Measurements from ENCODE around the gene CHPF.

DNA sequence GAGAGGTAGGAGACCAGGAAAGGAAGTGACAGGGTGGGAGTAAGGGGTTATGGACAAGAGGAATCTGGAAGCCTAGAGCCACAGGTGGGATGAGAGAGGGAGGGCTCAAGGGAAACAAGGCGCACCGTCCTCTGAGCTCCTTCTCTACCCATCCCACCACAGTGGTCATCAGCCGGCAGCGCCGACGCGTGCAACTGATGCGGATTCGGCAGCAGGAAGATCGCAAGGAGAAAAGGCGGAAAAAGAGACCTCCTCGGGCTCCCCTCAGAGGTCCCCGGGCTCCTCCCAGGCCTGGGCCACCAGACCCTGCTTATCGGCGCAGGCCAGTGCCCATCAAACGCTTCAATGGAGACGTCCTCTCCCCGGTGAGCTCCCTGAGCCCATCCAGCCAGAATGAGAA lies 5.4 kb upstream of the CHPF start:
- TF ChIP-seq, protein P1, sequence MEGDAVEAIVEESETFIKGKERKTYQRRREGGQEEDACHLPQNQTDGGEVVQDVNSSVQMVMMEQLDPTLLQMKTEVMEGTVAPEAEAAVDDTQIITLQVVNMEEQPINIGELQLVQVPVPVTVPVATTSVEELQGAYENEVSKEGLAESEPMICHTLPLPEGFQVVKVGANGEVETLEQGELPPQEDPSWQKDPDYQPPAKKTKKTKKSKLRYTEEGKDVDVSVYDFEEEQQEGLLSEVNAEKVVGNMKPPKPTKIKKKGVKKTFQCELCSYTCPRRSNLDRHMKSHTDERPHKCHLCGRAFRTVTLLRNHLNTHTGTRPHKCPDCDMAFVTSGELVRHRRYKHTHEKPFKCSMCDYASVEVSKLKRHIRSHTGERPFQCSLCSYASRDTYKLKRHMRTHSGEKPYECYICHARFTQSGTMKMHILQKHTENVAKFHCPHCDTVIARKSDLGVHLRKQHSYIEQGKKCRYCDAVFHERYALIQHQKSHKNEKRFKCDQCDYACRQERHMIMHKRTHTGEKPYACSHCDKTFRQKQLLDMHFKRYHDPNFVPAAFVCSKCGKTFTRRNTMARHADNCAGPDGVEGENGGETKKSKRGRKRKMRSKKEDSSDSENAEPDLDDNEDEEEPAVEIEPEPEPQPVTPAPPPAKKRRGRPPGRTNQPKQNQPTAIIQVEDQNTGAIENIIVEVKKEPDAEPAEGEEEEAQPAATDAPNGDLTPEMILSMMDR (IDR thresholded peaks at IDR 0.05; ENCODE audit: insufficient read depth, low read length) = no peak
- TF ChIP-seq POLR2AphosphoS5 (IDR thresholded peaks at IDR 0.05; ENCODE audit: low read depth) = no peak

Measured in HL-60 (cell line).